ENCODE data around the gene SLC38A8.

Gene SLC38A8

DNA sequence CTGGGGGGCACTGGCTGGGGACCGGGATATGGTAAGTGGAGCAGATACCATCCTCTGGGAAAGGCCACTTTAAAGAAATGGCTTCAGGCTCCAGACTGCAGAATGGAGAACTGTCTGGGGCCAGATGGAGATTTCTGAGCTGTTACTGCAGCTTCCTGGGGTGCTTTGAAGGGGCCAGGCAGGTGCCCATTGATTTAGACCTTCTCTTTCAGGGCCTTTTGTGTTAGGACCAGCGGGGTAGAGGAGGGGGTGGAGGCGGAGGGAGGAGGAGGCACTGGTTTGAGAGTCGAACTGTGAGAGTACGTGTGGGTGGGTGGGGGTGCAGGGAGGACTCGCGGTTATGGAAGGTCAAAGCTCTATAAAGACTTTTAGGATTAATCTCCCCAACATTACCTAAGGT is 63.2 kb downstream of the SLC38A8 start:
- no peak for DNase-seq (ENCODE audit: low read depth)
- no peak overlapping the region for H3K4me3 ChIP-seq (ENCODE audit: low read length)
- TF ChIP-seq, protein P1, sequence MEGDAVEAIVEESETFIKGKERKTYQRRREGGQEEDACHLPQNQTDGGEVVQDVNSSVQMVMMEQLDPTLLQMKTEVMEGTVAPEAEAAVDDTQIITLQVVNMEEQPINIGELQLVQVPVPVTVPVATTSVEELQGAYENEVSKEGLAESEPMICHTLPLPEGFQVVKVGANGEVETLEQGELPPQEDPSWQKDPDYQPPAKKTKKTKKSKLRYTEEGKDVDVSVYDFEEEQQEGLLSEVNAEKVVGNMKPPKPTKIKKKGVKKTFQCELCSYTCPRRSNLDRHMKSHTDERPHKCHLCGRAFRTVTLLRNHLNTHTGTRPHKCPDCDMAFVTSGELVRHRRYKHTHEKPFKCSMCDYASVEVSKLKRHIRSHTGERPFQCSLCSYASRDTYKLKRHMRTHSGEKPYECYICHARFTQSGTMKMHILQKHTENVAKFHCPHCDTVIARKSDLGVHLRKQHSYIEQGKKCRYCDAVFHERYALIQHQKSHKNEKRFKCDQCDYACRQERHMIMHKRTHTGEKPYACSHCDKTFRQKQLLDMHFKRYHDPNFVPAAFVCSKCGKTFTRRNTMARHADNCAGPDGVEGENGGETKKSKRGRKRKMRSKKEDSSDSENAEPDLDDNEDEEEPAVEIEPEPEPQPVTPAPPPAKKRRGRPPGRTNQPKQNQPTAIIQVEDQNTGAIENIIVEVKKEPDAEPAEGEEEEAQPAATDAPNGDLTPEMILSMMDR (conservative IDR thresholded peaks at IDR 0.05; ENCODE audit: low read length): no peak

DNA sequence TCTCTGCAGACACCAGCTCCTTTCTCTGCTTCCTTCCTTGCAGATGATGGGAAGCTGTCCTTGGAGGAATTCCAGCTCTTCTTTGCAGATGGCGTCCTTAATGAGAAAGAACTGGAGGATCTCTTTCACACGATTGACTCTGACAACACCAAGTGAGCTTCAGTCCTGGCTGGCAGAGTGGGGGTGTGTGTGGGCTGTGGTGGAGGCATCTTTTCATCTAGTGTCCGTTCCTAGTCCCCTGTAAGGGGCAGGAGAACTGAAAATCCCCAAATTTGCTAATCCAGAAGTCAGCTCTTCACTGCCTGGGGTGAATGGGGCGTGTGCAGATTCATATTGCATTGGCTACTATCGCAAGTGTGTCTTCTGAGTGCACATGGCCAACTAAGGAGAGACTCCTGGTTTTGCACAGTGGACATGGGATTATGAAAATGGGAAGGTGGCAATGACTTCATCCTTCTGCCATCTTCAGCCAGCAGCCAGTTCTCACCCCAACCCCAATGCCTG is 64.1 kb downstream of the SLC38A8 start:
- no peak for DNase-seq (ENCODE audit: low read depth)
- no peak overlapping the region for H3K4me3 ChIP-seq (ENCODE audit: low read length)
- TF ChIP-seq, protein P1 (conservative IDR thresholded peaks at IDR 0.05; ENCODE audit: low read length): no peak

DNA sequence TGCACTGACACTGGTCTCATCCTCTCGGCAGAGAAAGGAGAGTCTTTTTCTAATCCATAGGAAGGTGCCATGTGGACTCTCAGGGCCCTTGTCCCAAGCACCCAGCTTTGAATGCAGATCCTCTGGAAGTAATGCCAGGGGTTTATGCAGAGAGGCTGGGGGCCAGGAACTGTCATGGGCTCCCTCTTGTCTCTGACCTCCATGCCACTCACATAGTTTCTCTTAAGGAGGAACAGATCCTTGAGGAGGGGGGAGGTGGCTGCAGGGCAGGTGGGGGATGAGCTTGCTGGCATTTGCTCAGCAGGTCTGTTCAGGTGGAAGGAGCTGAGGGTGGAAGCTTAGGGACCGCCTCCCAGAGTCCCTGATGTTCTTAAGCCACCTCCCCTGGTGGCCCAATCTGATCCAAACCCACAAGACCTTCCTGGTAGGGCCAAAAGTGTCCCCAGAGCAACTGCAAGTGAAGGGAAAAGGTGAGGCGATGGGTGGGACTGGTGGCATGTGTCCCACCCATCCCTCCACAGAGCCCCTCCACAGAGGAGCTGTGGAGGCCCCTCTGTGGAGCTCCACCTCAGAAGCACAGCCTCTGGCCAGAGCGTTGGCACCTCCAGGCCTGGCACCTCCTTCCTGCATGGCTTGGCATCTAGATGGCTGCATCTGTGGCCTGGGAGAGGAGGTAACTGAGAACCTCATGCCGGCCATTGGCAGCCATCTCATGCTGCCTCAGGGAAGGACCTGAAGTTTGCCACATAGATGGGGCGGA is 65.4 kb downstream of the SLC38A8 start:
- TF ChIP-seq, protein P1 (conservative IDR thresholded peaks at IDR 0.05; ENCODE audit: low read length): no peak
- no peak for DNase-seq (ENCODE audit: low read depth)
- H3K4me3 ChIP-seq (ENCODE audit: low read length): no peak overlapping the region

DNA sequence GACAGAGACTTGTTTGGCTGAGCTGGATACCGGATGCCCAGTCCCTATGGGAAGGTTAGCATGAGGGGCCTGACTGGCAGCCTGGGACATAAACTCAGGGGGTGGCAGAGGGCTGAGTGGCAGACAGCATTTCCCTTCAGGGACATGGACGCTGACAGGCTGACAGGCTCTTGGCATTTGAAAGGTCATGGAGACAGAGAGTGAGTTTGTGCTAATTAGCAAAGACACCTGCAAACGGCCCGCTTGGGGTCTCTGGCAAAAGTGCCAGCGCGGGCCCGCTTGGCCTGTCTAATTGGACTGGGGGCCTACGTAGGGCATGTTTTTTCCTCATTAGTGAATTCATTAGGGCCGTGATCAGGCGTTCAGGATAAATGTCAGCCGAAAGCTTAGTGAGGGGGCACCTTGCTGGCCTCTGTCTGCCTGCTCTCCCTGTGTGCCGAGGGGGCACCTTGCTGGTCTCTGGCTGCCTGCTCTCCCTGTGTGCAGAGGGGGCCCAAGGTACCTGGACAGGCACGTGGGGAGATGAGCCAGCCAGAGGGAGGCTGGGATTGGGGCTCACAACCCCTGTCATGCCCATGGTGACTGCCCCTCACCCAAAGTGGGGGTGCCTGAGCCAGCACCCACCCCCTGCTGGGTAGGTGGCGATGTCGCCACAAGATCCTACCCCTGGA is 66.9 kb downstream of the SLC38A8 start:
- no peak overlapping the region for H3K4me3 ChIP-seq (ENCODE audit: low read length)
- no peak for DNase-seq (ENCODE audit: low read depth)
- TF ChIP-seq, protein P1 (conservative IDR thresholded peaks at IDR 0.05; ENCODE audit: low read length): no peak

DNA sequence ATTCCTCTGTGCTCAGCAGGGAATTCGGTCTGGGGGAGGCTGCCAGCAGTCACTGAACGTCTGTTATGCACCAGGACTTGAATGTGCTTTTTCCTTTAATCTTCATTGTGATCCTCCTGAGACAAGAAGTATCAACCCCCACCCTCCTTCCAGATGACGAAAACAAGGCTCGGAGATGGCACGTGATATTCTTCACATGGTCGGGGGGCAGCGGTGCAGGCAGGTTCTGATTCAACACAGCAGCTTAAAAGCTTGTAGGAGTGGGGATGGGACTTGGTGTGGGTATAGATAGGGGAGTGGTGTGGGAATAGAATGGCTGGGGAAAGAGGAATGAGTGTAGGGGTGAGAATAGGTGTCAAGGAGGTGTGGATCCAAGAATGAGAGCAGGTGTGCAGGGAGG is 68.1 kb downstream of the SLC38A8 start:
- no peak for DNase-seq (ENCODE audit: low read depth)
- TF ChIP-seq, protein P1 (conservative IDR thresholded peaks at IDR 0.05; ENCODE audit: low read length): no peak
- H3K4me3 ChIP-seq (ENCODE audit: low read length): no peak overlapping the region

DNA sequence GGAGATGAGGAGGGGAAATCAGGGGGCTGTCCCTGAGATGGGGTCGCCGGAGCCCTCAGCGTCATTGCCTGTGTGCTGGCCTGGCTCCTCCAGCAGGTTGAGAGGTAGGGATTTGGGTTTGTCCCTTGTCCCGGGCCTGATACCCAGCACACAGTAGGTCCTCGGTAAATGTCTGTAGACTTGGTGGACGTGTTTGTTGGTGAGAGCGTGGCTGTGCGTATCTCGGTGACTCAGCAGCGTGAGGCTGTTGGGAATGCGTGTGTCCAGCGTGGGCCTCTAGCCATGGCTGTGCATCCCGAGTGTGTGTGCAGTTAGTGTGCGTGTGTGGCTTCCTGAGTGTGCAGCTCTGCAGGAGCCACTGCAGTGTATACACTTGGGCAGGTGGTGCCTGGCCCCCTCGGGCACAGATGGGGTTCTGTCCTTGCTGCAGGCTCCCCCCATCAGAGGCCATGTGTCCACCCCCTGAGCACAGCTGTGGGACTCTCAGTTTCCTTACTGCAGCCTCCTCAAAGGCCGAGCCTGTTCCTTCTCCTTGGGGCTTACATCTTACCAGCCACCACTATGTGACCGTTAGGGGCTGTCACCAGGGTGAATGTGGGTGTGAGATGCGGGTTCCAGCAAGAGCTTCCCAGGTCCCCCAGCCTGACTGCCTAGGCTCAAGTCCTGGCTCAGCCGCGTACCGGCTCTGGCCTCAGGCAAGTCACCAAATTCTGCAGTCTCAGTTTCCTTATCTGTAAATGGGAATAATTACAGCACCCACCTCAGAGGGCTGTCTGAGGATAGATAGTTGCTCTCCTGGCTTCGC is 68.8 kb downstream of the SLC38A8 start:
- TF ChIP-seq, protein P1 (conservative IDR thresholded peaks at IDR 0.05; ENCODE audit: low read length): no peak
- DNase-seq (ENCODE audit: low read depth): no peak
- no peak overlapping the region for H3K4me3 ChIP-seq (ENCODE audit: low read length)

All from AG10803 (cell line).